ENCODE measurements around the gene CTNNBL1. TPM values are rescaled to one million over a fixed set of nuclear protein-coding genes. Genes with fewer than 3 reads are reported as not detected.

CTNNBL1 gene
- total and polyA plus RNA-seq, 7 donors, result 26.7 to 44.0 (median 37.9) TPM

GRCh38 chr20:37649676-37650370, 44.0 kb upstream of the CTNNBL1 start:
- no peak overlapping the region for H3K4me3 ChIP-seq
- WGBS, 3 donors, result 65 to 73% (median 66%) methylated on average over 9 of the region's 9 CpGs
- no peaks in the 10 kb centered on the region for H3K36me3 ChIP-seq (ENCODE audit: insufficient read depth in 1 of 2, low read depth in 1 of 2)
- H3K27me3 ChIP-seq (ENCODE audit: insufficient read depth in 3 of 3, low read length in 2 of 3), result peaks cover 0 to 4% (median 0%) of the 10 kb centered on the region in 3 donors
- no peak for ATAC-seq
- H3K9me3 ChIP-seq, result no peaks in the 10 kb centered on the region
- no peak for DNase-seq
- TF ChIP-seq CTCF (IDR thresholded peaks at IDR 0.05), result no peak
- intact Hi-C loops (cut with DNase I), result no loop called here
- H3K4me1 ChIP-seq, result no peaks in the 10 kb centered on the region
- no peak overlapping the region for H3K27ac ChIP-seq

GRCh38 chr20:37650661-37651060, 43.2 kb upstream of the CTNNBL1 start:
- H3K4me3 ChIP-seq, result no peak overlapping the region
- 84 to 95% (median 87%) methylated on average over 3 of the region's 3 CpGs for WGBS, 3 donors
- DNase-seq (no peak), ATAC-seq (no peak)
- H3K36me3 ChIP-seq (ENCODE audit: insufficient read depth in 1 of 2, low read depth in 1 of 2), result no peaks in the 10 kb centered on the region
- H3K9me3 ChIP-seq, result no peaks in the 10 kb centered on the region
- no peak overlapping the region for H3K27ac ChIP-seq
- intact Hi-C loops (cut with DNase I), result no loop called here
- no peak for TF ChIP-seq CTCF (IDR thresholded peaks at IDR 0.05)
- no peaks in the 10 kb centered on the region for H3K4me1 ChIP-seq
- peaks cover 0 to 4% (median 0%) of the 10 kb centered on the region in 3 donors for H3K27me3 ChIP-seq (ENCODE audit: insufficient read depth in 3 of 3, low read length in 2 of 3)

GRCh38 chr20:37651932-37652331, 41.9 kb upstream of the CTNNBL1 start:
- Histone ChIP-seq H3K27me3 (ENCODE audit: insufficient read depth in 3 of 3, low read length in 2 of 3) (no peaks in the 10 kb centered on the region), H3K4me3 (no peak overlapping the region), H3K9me3 (no peaks in the 10 kb centered on the region), H3K4me1 (no peaks in the 10 kb centered on the region), H3K36me3 (ENCODE audit: insufficient read depth in 1 of 2, low read depth in 1 of 2) (no peaks in the 10 kb centered on the region), H3K27ac (no peak overlapping the region)
- TF ChIP-seq CTCF (IDR thresholded peaks at IDR 0.05), result peak; percentile 17
- DNase-seq (peak in 1 of 2 donors; percentile 65), ATAC-seq (peak in 3 of 4 donors; percentile 65 to 75 (median 67))
- intact Hi-C loops (cut with DNase I), result no loop called here
- WGBS, 3 donors, result 16 to 26% (median 23%) methylated on average over 5 of the region's 5 CpGs

- ATAC-seq, result no peak
- H3K9me3 ChIP-seq, result no peaks in the 10 kb centered on the region
- H3K4me1 ChIP-seq, result no peaks in the 10 kb centered on the region
- WGBS, 3 donors, result 56 to 69% (median 66%) methylated on average over 6 of the region's 6 CpGs
- no peak for DNase-seq
- intact Hi-C loops (cut with DNase I), result no loop called here
- H3K36me3 ChIP-seq (ENCODE audit: insufficient read depth in 1 of 2, low read depth in 1 of 2), result no peaks in the 10 kb centered on the region
- TF ChIP-seq CTCF (IDR thresholded peaks at IDR 0.05), result no peak
- H3K27me3 ChIP-seq (ENCODE audit: insufficient read depth in 3 of 3, low read length in 2 of 3), result peaks cover 0 to 6% (median 0%) of the 10 kb centered on the region in 3 donors
- no peak overlapping the region for H3K27ac ChIP-seq
- no peak overlapping the region for H3K4me3 ChIP-seq
Observed at GRCh38 chr20:37656945-37657344, 36.9 kb upstream of the CTNNBL1 start.
